ENCODE data around the gene IFITM5. TPM values are rescaled to one million over a fixed set of nuclear protein-coding genes. Genes with fewer than 3 reads are reported as not detected.

The IFITM5 gene
- total RNA-seq, 4 donors from 2014 or later = not detected

DNA sequence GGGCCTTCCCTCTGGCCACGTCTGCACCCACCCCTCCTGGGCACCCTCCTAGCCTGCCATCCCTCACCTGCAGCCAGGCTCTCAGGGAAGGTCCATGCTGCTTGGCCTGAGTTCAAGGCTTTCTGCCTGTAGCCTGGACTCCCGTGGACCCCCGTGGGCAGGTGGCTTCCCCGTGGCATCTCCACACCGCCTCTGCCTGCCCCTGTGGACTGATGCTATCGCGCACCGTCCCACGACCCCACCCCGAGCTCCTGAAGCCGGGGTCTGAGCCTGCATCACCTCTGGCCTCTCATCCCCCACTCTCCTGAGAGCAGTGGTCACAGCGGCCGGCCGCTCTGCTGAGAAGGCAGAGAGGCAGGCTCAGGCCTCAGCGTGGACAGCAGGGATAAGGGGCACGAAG, 4.5 kb downstream of the IFITM5 start:
- Histone ChIP-seq H3K27ac (replicated peaks in 1 of 4) (no peak overlapping the region), H3K27me3 (peaks cover 0 to 42% (median 16%) of the 10 kb centered on the region in 4 donors), H3K36me3 (peaks cover 0 to 32% (median 17%) of the 10 kb centered on the region in 4 donors), H3K9me3 (no peaks in the 10 kb centered on the region), H3K4me1 (peaks cover 3 to 26% (median 22%) of the 10 kb centered on the region in 4 donors), H3K4me3 (no peak overlapping the region)
- intact Hi-C loops (cut with DNase I) = no loop called here
- no peak for DNase-seq (ENCODE audit: extremely low spot score)
- whole genome bisulfite sequencing = 95% methylated on average over 11 of the region's 16 CpGs
- TF ChIP-seq, protein P1, sequence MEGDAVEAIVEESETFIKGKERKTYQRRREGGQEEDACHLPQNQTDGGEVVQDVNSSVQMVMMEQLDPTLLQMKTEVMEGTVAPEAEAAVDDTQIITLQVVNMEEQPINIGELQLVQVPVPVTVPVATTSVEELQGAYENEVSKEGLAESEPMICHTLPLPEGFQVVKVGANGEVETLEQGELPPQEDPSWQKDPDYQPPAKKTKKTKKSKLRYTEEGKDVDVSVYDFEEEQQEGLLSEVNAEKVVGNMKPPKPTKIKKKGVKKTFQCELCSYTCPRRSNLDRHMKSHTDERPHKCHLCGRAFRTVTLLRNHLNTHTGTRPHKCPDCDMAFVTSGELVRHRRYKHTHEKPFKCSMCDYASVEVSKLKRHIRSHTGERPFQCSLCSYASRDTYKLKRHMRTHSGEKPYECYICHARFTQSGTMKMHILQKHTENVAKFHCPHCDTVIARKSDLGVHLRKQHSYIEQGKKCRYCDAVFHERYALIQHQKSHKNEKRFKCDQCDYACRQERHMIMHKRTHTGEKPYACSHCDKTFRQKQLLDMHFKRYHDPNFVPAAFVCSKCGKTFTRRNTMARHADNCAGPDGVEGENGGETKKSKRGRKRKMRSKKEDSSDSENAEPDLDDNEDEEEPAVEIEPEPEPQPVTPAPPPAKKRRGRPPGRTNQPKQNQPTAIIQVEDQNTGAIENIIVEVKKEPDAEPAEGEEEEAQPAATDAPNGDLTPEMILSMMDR (IDR thresholded peaks at IDR 0.05) = no peak
- TF ChIP-seq EP300 (IDR thresholded peaks at IDR 0.05) (no peak), POLR2AphosphoS5 (IDR thresholded peaks at IDR 0.05) (no peak), POLR2A (IDR thresholded peaks at IDR 0.05; ENCODE audit: low read depth) (no peak)

DNA sequence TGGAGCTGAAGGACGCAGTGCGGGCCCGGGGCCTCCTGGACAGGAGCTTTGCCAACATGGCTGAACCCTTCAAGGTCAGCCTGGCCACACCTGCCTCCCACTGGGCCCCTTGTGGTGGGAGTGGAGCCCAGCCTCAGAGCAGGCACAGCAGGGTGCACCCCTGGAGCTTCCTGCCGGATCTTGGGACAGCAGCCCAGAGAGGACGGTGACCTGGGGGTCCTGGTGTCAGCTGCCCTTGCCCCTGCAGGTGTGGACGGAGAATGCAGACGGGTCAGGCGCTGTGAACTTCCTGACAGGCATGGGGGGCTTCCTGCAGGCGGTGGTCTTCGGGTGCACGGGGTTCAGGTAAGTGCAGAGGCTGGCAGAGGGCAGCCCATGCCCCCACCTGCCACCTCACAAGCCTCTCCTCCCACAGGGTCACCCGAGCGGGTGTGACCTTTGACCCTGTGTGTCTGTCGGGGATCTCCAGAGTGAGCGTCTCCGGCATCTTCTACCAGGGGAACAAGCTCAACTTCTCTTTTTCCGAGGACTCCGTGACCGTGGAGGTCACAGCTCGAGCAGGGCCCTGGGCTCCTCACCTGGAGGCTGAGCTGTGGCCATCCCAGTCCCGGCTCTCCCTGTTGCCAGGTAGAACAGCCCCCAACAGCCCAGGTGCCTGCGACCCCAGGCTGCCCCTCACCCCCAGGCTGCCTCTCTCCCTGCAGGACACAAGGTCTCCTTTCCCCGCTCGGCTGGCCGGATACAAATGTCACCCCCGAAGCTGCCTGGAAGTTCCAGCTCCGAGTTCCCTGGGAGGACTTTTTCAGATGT, 5.3 kb downstream of the IFITM5 start:
- H3K4me3 ChIP-seq = no peak overlapping the region
- H3K27me3 ChIP-seq = peaks cover 0 to 35% (median 9%) of the 10 kb centered on the region in 4 donors
- no peaks in the 10 kb centered on the region for H3K9me3 ChIP-seq
- no peak for TF ChIP-seq POLR2AphosphoS5 (IDR thresholded peaks at IDR 0.05)
- TF ChIP-seq POLR2A (IDR thresholded peaks at IDR 0.05; ENCODE audit: low read depth) = no peak
- TF ChIP-seq, protein P1 (IDR thresholded peaks at IDR 0.05) = no peak
- peaks cover 0 to 32% (median 17%) of the 10 kb centered on the region in 4 donors for H3K36me3 ChIP-seq
- 91% methylated on average over 23 of the region's 27 CpGs for WGBS
- no peak for DNase-seq (ENCODE audit: extremely low spot score)
- H3K4me1 ChIP-seq = peaks cover 8 to 30% (median 28%) of the 10 kb centered on the region in 4 donors
- H3K27ac ChIP-seq (replicated peaks in 1 of 4) = no peak overlapping the region
- intact Hi-C loops (cut with DNase I) = no loop called here

DNA sequence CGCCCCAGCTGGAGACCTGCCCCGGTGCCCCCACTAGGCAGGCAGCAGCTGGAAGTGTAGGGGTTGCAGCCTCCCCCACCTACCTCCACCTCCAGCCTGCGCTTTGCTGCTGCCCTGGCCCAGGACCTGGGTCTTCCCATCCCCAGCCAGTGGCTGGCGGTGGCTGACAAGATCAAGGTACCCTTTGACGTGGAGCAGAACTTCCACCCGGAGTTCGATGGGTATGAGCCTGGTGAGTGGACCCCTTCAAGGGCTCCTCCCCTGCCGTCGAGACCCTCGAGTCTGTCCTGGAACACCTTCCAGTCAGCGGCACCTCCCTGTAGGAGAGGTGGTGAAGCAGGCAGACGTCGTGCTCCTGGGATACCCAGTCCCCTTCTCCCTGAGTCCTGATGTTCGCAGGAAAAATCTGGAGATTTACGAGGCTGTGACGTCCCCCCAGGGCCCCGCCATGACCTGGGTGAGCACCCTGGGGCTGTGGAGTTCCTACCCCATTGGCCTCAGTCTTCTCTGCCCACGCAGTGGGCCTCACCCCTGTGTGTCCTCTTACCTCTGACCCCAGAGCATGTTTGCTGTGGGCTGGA, 6.0 kb downstream of the IFITM5 start:
- intact Hi-C loops (cut with DNase I) = no loop called here
- TF ChIP-seq POLR2A (IDR thresholded peaks at IDR 0.05; ENCODE audit: low read depth) (no peak), EP300 (IDR thresholded peaks at IDR 0.05) (no peak), POLR2AphosphoS5 (IDR thresholded peaks at IDR 0.05) (no peak)
- TF ChIP-seq, protein P1 (IDR thresholded peaks at IDR 0.05) = no peak

DNA sequence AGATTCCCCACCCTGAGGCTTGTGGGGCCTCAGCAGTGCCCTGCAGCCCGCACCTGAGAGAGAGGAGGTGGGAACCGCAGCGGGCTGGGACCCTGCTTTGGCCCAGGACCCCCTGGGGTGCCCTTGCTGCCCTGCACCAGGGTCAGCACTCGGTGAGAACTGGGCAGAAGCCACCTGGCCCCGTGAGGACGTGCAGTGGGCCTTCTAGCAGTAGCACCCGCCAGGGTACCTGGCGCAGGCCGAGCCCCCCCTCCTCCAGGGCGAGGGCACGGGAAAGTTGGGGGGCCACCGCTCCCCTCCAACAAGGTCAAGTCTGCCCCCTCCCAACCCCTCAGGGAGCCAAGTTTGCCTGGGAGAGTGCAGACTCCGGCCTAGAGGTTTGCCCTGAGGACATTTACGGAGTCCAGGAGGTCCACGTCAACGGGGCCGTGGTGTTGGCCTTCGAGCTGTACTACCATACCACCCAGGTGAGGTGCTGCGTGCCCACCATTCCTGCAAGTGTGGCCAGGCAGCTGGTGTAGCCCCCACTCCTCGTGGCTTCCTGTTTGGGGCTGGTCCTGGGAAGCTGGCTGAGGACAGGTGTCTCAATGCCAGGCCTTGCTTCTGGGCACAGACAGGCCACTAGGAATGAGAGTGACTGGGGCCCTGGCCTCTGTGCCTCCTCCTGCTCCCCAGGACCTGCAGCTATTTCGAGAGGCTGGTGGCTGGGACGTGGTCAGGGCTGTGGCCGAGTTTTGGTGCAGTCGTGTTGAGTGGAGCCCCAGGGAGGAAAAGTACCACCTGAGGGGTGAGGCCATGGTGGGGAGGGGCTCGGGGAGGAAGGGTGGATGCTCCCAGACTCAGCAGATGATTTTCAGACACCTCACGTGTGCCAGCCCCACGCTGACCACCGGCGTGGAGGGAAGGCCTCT, 6.9 kb downstream of the IFITM5 start:
- Histone ChIP-seq H3K4me1 (peaks cover 8 to 35% (median 33%) of the 10 kb centered on the region in 4 donors), H3K36me3 (peaks cover 0 to 32% (median 17%) of the 10 kb centered on the region in 4 donors), H3K4me3 (no peak overlapping the region), H3K27me3 (peaks cover 0 to 26% (median 0%) of the 10 kb centered on the region in 4 donors), H3K27ac (replicated peaks in 1 of 4) (no peak overlapping the region), H3K9me3 (no peaks in the 10 kb centered on the region)
- TF ChIP-seq POLR2A (IDR thresholded peaks at IDR 0.05; ENCODE audit: low read depth) = no peak
- no peak for TF ChIP-seq POLR2AphosphoS5 (IDR thresholded peaks at IDR 0.05)
- TF ChIP-seq, protein P1 (IDR thresholded peaks at IDR 0.05) = no peak
- no peak for TF ChIP-seq EP300 (IDR thresholded peaks at IDR 0.05)
- intact Hi-C loops (cut with DNase I) = no loop called here
- 89% methylated on average over 14 of the region's 29 CpGs for WGBS
- DNase-seq (ENCODE audit: extremely low spot score) = no peak

More for the DNA sequence above, 6.0 kb downstream of the IFITM5 start:
- peaks cover 8 to 31% (median 30%) of the 10 kb centered on the region in 4 donors for H3K4me1 ChIP-seq
- H3K27me3 ChIP-seq = peaks cover 0 to 28% (median 3%) of the 10 kb centered on the region in 4 donors
- no peak overlapping the region for H3K27ac ChIP-seq (replicated peaks in 1 of 4)
- peaks cover 0 to 32% (median 17%) of the 10 kb centered on the region in 4 donors for H3K36me3 ChIP-seq
- DNase-seq (ENCODE audit: extremely low spot score) = no peak
- WGBS = 94% methylated on average over 12 of the region's 18 CpGs
- H3K4me3 ChIP-seq = no peak overlapping the region
- no peaks in the 10 kb centered on the region for H3K9me3 ChIP-seq

All from esophagus muscularis mucosa (tissue), 4 donors.